Activated CD4-positive, alpha-beta memory T cell treated with anti-CD3 and anti-CD28 coated beads, Interleukin-2, amount 10 ng/mL, durations not matched to agents 7 days and 5 days (primary cell): ENCODE measurements around the gene MYT1. TPM values are rescaled to one million over a fixed set of nuclear protein-coding genes. Genes with fewer than 3 reads are reported as not detected.

Source experiments
- CTCF ChIA-PET: fragments of 350-600 bp; sonication (Branson Sonifier 250); formaldehyde crosslinking; loops from one replicate; lab custom pipeline; 2021; ENCODE audit warnings: antibody characterized with exemption, inconsistent platforms; lab: Charles Lee
- POLR2A ChIA-PET: fragments of 350-600 bp; sonication (Branson Sonifier 250); formaldehyde crosslinking; loops from one replicate; lab custom pipeline; 2021; ENCODE audit warnings: antibody characterized with exemption; lab: Charles Lee
- DNase-seq: peaks from one replicate; pipeline ENCODE4 v3.0.0-alpha.2; 2020
- H3K27ac Mint-ChIP-seq: one replicate; pipeline ENCODE4 v1.8.0; 2021; ENCODE audit warnings: mild to moderate bottlenecking, mixed read lengths
- H3K27me3 Mint-ChIP-seq: one replicate; pipeline ENCODE4 v1.8.0; 2021; ENCODE audit warnings: mixed read lengths
- H3K36me3 Mint-ChIP-seq: one replicate; pipeline ENCODE4 v1.8.0; 2021; ENCODE audit warnings: low read depth, mixed read lengths
- H3K4me1 Mint-ChIP-seq: one replicate; pipeline ENCODE4 v1.8.0; 2021; ENCODE audit warnings: mixed read lengths
- H3K4me3 Mint-ChIP-seq: one replicate; pipeline ENCODE4 v1.8.0; 2021; ENCODE audit warnings: mild to moderate bottlenecking, mixed read lengths
- H3K9me3 Mint-ChIP-seq: one replicate; pipeline ENCODE4 v1.8.0; 2021; ENCODE audit warnings: mixed read lengths
- total RNA-seq, 2 experiments: library from RNA; stranded (reverse); gene quantifications; one replicate each; pipeline ENCODE4 v1.2.3, GENCODE V29; 2021

MYT1 gene
- total RNA-seq, 2 experiments from 2014 or later = not detected

DNA sequence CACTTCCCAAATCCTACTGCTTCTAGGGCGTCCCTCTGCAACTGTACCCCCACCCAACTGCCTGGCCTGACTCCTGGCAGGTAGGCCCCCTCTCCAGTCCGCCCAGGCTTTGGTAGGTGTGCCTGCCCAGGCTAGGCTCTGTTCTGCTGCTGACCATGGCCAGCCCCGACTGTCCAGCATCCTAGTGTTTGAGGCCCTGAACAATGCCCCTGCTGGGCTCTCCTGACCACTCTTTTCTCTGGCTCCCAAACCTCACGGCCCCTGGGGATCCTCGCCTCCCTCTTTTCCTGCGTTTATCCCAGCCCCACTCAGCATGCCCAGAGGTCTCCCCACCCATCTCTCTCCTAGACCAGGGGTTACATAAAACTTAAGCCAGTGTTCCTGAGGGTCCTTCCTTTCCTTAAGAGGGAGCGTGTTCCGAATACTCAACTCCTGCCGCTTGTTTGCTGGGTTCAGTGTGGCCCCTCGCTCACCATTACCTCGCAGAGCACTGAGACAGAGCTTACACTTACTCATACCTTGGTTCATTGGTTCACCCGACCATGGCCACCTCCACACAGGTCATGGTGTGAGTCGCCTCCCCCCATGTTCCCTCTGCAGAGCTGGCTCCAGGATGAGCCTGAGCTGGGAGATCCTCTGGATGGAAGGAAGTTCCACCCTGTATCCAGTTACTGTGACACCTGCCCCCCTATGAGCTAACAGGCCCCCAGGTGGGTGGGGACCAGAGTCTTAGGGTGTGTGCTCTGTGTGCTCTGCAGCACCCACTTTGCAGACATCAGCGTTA is 21.0 kb upstream of the MYT1 start:
- Mint-ChIP-seq H3K9me3 (peaks cover 22% of the 10 kb centered on the region), H3K4me3 (no peak overlapping the region), H3K27me3 (peaks cover 3% of the 10 kb centered on the region), H3K4me1 (no peaks in the 10 kb centered on the region), H3K36me3 (peaks cover 3% of the 10 kb centered on the region), H3K27ac (no peak overlapping the region)
- DNase-seq = no peak
- ChIA-PET CTCF (no interaction called here), POLR2A (no interaction called here)

DNA sequence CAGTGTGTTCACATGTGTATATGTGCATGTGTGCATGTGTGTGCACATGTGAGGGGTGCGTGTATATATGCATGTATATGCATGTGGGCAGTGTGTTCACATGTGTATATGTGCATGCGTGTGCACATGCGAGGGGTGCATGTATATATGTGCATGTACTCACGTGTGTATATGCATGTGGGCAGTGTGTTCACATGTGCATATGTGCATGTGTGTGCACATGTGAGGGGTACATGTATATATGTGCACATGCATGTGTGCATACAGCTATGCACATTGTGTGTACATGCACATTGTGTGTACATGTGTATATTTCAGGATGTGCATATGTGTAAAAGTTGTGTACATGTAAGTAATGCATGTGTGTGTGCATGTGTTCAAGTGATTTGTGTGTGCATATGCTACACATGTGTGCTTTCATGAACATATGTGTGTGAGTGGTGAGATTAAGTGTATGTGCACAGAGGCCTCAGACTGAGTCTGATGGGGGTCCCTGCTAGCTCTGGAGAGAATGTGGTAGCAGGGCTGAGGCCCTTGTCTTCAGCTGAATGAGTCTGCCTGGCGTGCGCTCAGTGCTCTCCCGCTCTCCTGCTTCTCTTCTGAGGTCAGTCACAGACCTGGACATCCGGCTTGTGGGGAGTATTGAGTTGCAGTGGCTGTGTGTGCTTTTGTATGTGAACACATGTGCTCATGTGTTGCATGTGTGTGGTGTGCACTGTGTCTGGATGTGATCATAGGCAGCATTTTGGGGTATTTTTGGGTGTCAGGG is 19.9 kb upstream of the MYT1 start:
- CTCF ChIA-PET = no interaction called here
- H3K27ac Mint-ChIP-seq = no peak overlapping the region
- POLR2A ChIA-PET = no interaction called here
- peaks cover 3% of the 10 kb centered on the region for H3K36me3 Mint-ChIP-seq
- peaks cover 22% of the 10 kb centered on the region for H3K9me3 Mint-ChIP-seq
- DNase-seq = no peak
- no peak overlapping the region for H3K4me3 Mint-ChIP-seq
- H3K27me3 Mint-ChIP-seq = peaks cover 3% of the 10 kb centered on the region
- H3K4me1 Mint-ChIP-seq = no peaks in the 10 kb centered on the region

DNA sequence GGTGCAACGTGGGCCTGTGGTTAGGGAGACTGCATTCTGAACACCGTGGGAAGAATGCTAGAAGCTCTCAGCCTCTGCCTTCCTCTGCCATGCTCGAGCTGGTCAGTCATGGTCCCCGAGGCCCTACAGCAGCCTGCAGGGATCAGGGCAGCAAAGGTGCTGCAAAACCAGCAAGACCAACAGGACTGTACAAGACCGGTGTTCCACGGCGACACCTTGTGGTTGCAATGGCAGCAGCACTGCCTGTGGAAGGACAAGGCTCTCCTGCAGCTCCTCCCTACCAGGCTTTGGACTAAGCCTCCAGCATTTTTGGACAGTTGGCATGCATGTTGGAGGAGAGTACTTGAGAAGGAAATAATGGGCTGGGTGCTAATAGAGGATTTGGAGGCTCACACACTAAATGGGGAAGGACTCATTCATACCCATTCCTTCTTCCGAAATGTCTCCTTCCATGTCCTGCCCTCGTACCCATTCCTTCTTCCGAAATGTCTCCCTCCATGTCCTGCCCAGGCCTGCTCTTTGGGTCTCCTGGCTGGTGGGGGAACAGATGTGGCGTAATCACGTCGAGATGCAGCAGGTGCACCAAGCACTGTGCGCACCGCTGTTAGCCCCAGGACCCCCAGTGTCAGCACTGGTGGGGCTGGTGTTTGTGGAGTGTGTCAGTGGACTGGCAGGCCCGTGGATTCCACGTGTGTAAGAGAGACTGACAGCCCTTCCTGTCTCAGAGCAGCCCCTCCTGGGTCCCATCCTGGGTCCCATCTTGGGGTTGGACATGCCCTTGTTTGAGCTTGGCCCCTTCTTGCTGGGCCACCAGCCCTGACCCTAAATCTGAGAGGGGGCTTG is 18.6 kb upstream of the MYT1 start:
- CTCF ChIA-PET = interaction anchor here (0.6 kb wide), 1 partner anchor 337 kb away, joined by 3 read pairs; no protein-coding TSS in a partner anchor
- Mint-ChIP-seq H3K36me3 (peaks cover 3% of the 10 kb centered on the region), H3K4me1 (no peaks in the 10 kb centered on the region), H3K9me3 (peaks cover 22% of the 10 kb centered on the region), H3K4me3 (no peak overlapping the region), H3K27me3 (peaks cover 3% of the 10 kb centered on the region), H3K27ac (no peak overlapping the region)
- POLR2A ChIA-PET = no interaction called here
- no peak for DNase-seq

DNA sequence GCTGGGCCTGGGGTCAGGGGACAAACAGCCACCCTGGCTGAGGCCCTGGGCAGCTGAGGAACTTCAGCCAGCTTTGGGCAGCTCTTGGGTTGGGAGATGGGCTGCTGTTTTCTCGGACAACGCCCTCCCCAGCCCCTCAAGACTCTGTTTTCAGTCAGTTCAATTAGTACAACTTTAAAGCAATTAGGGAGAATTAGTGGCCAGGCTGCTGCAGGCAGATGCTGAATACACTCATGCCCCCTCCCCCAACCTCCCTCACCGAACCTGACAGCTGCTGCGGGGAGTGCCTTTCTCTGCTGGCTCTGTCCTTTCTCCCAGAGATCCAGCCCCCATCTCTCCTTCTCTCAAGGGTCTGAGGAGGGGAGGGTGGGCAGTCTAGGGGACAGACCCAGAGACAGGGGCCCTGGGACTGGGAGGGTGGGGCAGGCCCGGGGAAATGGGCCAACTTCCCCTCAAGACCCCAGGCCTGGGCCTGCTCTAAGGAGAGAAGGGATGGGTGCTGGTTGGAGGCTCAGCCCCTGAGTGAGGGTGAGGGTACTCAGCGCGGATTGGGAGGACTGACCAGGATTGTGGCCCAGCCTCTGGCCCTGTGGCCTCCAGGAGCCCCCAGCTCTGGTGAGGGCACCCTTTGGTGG is 17.8 kb upstream of the MYT1 start:
- Mint-ChIP-seq H3K27ac (no peak overlapping the region), H3K9me3 (peaks cover 22% of the 10 kb centered on the region), H3K27me3 (peaks cover 3% of the 10 kb centered on the region), H3K4me1 (no peaks in the 10 kb centered on the region), H3K36me3 (peaks cover 3% of the 10 kb centered on the region), H3K4me3 (no peak overlapping the region)
- DNase-seq = no peak
- POLR2A ChIA-PET = no interaction called here
- CTCF ChIA-PET = no interaction called here

DNA sequence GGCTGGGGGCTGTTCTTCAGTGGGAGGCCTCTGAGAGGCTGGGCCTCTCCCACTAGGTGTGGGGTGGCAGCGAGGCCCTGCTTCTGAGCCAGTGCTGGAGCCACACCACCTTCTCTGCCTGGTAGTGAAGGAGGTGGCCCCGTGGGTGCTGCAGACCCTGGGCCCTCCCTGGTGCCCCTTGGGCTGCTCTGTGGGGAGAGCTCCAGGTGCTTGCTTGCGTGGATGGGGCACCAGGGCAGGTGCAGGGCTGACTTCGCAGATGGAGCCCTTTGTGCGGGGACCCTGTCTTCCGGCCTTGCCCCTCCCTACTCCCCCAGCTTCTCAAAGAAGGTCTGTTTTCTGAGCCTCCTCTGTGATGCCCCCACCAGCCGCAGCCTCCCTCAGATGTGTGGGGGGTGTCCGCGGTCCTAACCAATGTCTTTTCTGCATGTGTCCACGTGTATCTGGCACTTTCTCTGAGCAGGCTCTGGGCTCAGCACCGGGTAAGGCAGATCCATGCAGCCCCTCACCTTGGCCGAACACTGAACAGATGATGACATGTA is 17.2 kb upstream of the MYT1 start:
- DNase-seq = no peak
- Mint-ChIP-seq H3K9me3 (peaks cover 22% of the 10 kb centered on the region), H3K36me3 (peaks cover 3% of the 10 kb centered on the region), H3K27me3 (peaks cover 3% of the 10 kb centered on the region), H3K4me1 (no peaks in the 10 kb centered on the region), H3K4me3 (no peak overlapping the region), H3K27ac (no peak overlapping the region)
- ChIA-PET POLR2A (no interaction called here), CTCF (no interaction called here)

DNA sequence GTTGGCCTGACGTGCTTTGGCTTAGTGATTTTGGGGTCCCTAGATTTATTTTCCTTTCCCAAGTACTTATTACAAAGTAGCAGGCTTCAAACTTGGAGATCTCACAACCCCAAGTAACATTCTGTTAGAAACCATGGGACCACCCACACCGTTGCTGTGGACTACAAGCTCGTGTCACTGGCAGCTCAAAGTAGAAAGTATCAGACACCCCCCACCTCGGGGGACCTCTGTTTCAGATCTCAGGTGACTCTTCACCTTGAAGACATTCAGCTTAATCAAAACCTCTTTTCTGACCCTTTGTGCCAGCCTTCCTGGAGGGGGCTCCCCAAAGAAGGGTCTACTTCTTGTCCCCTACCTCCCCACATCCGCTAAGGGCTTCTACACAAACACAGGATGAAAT is 15.7 kb upstream of the MYT1 start:
- no peak overlapping the region for H3K27ac Mint-ChIP-seq
- CTCF ChIA-PET = no interaction called here
- no peaks in the 10 kb centered on the region for H3K27me3 Mint-ChIP-seq
- peaks cover 22% of the 10 kb centered on the region for H3K9me3 Mint-ChIP-seq
- POLR2A ChIA-PET = no interaction called here
- no peak overlapping the region for H3K4me3 Mint-ChIP-seq
- no peak for DNase-seq
- H3K36me3 Mint-ChIP-seq = peaks cover 3% of the 10 kb centered on the region
- H3K4me1 Mint-ChIP-seq = no peaks in the 10 kb centered on the region

DNA sequence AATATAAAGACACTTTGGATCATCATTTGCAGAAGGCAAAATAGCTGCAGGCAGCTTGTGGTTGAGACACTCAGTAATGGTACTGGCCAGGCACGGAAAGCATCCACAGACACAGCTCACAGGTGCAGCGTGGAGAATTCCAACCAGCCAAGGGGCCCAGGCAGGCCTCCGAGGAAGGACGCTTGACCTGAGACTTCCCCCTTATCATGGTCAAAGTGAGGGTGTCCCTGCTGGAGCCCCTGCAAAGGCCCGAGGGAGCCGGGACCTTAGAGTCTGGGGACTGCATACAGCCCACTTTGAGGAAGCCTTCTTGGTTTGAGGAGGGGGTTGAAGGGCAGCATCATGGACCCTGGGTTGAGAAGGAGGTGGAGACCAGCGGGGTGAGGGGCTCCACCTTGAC is 15.1 kb upstream of the MYT1 start:
- POLR2A ChIA-PET = no interaction called here
- Mint-ChIP-seq H3K27me3 (no peaks in the 10 kb centered on the region), H3K9me3 (peaks cover 18% of the 10 kb centered on the region), H3K36me3 (peaks cover 3% of the 10 kb centered on the region), H3K27ac (no peak overlapping the region), H3K4me1 (no peaks in the 10 kb centered on the region), H3K4me3 (no peak overlapping the region)
- no peak for DNase-seq
- CTCF ChIA-PET = no interaction called here

DNA sequence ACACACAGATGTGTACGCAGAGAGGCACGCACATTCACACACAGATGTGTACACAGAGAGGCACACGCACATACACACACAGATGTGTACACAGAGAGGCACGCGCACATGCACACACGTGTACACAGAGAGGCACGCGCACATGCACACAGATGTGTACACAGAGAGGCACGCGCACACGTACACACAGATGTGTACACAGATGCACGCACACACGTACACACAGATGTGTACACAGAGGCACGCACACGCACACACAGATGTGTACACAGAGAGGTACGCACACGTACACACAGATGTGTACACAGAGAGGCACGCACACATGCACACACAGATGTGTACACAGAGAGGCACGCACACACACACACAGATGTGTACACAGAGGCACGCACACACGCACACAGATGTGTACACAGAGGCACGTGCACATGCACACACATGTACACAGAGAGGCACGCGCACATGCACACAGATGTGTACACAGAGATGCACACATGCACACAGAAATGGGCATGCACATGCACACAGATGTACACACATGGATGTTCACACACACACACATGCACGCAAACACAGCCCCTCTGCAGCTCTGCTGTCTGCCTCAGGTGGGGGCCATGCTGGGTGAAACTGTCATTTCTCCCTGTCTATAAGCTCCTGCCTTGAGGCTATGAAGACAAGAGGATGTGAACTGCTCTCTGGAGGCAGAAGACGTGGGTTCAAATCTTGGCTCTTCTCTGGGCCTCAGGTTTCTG is 14.3 kb upstream of the MYT1 start:
- Mint-ChIP-seq H3K27me3 (no peaks in the 10 kb centered on the region), H3K4me1 (no peaks in the 10 kb centered on the region), H3K9me3 (peaks cover 9% of the 10 kb centered on the region), H3K27ac (no peak overlapping the region), H3K4me3 (no peak overlapping the region), H3K36me3 (no peaks in the 10 kb centered on the region)
- DNase-seq = no peak
- CTCF ChIA-PET = no interaction called here
- POLR2A ChIA-PET = no interaction called here

DNA sequence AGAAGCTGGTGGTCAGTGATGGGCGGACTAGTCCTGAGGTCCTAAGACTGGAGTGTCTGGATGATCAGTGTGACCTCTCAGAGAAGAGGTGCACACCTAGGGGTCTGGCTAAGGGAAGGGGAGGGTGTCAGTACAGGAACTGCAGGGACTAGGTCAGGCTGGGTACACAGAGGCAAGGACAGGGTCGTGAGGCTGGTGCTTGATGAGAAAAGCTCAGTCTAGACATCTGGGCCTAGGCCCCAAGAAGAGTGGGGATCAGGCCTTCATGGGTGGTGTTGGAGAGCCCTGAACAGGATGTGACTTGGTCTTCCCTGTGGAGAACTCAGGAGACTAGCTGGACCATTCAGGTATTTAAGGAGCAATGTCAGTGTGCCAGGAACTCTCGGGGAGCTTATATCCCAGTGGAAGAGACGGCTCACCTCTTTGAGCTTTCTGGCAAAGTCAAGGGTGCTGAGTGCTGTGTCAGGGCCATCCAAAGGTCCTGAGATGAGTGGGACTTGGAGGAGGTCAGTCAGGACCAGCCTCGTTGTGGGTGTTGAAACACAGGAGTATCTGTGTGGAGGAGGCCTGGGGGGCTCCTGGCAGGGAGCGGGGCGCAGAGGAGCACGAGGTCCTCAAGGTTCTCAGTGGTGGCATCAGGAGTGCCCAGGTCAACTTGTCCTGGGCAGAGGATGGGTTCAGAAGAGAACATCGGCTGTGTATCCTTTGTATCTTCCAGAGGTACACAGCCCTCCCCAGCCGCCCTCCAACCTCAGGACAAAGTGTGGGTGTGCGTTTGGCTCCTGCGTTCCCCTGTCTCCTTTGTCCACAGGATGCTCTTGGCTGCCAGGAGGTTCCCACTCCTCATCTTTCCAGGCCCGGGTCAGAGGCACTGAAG is 13.3 kb upstream of the MYT1 start:
- H3K27ac Mint-ChIP-seq = no peak overlapping the region
- H3K27me3 Mint-ChIP-seq = no peaks in the 10 kb centered on the region
- H3K4me3 Mint-ChIP-seq = no peak overlapping the region
- no peak for DNase-seq
- H3K4me1 Mint-ChIP-seq = no peaks in the 10 kb centered on the region
- ChIA-PET POLR2A (no interaction called here), CTCF (no interaction called here)
- no peaks in the 10 kb centered on the region for H3K9me3 Mint-ChIP-seq
- no peaks in the 10 kb centered on the region for H3K36me3 Mint-ChIP-seq

DNA sequence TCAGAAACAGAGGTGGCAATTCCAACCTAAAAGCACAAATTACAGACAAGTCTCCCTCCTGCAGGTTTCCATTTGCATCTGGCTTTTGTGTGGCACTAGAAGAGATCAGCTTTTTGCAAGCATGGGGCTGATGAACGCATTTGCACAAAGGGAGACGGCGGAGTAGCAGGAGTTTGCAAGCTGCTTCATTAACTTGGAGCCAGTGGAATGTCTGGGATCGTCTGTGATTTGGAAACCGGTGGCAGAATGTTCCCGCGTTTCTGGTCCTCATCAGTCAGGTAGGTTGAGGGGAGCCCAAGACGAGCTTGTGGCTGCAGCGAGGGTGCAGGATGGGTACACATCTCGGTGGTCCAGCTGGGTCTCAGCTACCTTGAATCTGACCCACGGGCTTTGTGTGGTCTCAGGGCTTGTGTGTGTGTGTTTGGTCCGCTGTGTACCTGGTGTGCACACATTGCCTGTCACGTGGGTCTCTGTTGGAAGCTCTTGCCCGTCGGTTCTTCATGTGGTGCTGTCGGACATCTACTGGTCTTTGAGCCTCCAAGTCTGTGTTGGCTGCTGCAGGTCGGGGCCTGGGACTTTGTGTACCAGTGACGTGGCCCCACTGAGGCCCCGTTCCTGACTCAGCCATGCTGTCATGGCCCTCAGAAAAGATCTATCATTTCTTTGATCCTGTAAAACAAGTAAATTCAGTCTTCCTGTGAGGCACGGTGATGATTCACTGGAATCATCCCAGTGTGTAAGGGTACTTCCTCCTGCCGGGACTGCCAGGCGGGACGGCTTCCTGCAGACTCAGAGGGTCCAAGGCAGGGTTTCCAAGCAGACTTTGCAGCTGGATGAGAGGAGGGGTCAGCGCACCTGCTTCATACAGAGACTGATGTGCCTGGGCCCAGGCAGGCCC is 12.4 kb upstream of the MYT1 start:
- H3K27me3 Mint-ChIP-seq = no peaks in the 10 kb centered on the region
- no peaks in the 10 kb centered on the region for H3K9me3 Mint-ChIP-seq
- H3K4me3 Mint-ChIP-seq = no peak overlapping the region
- no peaks in the 10 kb centered on the region for H3K36me3 Mint-ChIP-seq
- no peak for DNase-seq
- CTCF ChIA-PET = no interaction called here
- POLR2A ChIA-PET = no interaction called here
- no peak overlapping the region for H3K27ac Mint-ChIP-seq
- H3K4me1 Mint-ChIP-seq = no peaks in the 10 kb centered on the region

DNA sequence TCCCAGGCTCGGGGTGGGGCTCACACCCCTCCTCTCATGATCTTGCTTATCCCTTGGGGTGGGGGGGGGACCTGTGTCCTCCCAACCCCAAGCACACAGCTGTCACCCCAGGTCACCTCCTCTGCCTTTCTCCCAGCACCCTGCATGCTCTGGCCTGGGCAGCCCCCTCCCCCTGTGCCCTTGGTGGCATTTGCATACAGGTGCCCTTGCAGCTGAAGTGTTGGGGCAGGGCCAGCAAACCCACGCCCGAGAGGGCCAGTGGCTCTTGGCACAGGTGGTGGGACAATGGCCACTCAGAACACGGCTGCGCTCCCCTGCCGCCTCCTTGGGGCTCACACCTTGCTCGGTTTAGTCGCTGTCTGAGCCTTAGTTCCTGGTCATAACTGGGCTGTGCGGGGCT is 11.3 kb upstream of the MYT1 start:
- ChIA-PET CTCF (no interaction called here), POLR2A (no interaction called here)
- Mint-ChIP-seq H3K4me3 (no peak overlapping the region), H3K9me3 (no peaks in the 10 kb centered on the region), H3K27ac (no peak overlapping the region), H3K27me3 (no peaks in the 10 kb centered on the region), H3K4me1 (no peaks in the 10 kb centered on the region), H3K36me3 (no peaks in the 10 kb centered on the region)
- DNase-seq = no peak
